HUES64 (cell line): ENCODE results near the gene PARVB.

ENCODE experiments used
- H3K27ac ChIP-seq: 2 replicates; pipeline ENCODE4 v1.7.0; 2013; ENCODE audit warnings: low read depth, low read length, inconsistent platforms
- H3K27me3 ChIP-seq: 2 replicates; pipeline ENCODE4 v1.6.1; 2013; ENCODE audit warnings: mild to moderate bottlenecking, low read length; ENCODE audit not compliant: insufficient read depth
- H3K36me3 ChIP-seq: 2 replicates; pipeline ENCODE4 v1.6.1; 2013; ENCODE audit warnings: mild to moderate bottlenecking, low read length; ENCODE audit not compliant: insufficient read depth
- H3K4me1 ChIP-seq: 2 replicates; pipeline ENCODE4 v1.6.1; 2013; ENCODE audit warnings: mild to moderate bottlenecking, low read length, moderate library complexity; ENCODE audit not compliant: insufficient read depth
- H3K4me3 ChIP-seq: 2 replicates; pipeline ENCODE4 v1.5.1; 2013; ENCODE audit warnings: mild to moderate bottlenecking, low read length, moderate library complexity
- H3K9ac ChIP-seq: 2 replicates; pipeline ENCODE4 v1.6.1; 2013; ENCODE audit warnings: mild to moderate bottlenecking, low read depth, low read length
- H3K9me3 ChIP-seq: 2 replicates; pipeline ENCODE4 v1.6.1; 2013; ENCODE audit warnings: low read depth, low read length; ENCODE audit not compliant: insufficient read depth
- WGBS: fragments of 150-250, 120-280 bp; methylation state at CpG from one replicate; pipeline ENCODE4 v1.1.7; 2013; ENCODE audit warnings: missing lambda C conversion rate; 5-methylcytosine and 5-hydroxymethylcytosine counted together

Gene PARVB

GRCh38 chr22:44213489-44214043 is 189.5 kb downstream of the PARVB start:
- H3K27me3 ChIP-seq, result no peaks in the 10 kb centered on the region
- no peak overlapping the region for H3K27ac ChIP-seq
- 74% methylated on average over 3 of the region's 3 CpGs for WGBS
- peaks cover 3% of the 10 kb centered on the region; the same call in 1 of the 2 replicates for H3K9me3 ChIP-seq
- no peak overlapping the region for H3K4me3 ChIP-seq
- H3K9ac ChIP-seq, result no peak overlapping the region
- H3K4me1 ChIP-seq, result no peaks in the 10 kb centered on the region
- H3K36me3 ChIP-seq, result no peaks in the 10 kb centered on the region

DNA sequence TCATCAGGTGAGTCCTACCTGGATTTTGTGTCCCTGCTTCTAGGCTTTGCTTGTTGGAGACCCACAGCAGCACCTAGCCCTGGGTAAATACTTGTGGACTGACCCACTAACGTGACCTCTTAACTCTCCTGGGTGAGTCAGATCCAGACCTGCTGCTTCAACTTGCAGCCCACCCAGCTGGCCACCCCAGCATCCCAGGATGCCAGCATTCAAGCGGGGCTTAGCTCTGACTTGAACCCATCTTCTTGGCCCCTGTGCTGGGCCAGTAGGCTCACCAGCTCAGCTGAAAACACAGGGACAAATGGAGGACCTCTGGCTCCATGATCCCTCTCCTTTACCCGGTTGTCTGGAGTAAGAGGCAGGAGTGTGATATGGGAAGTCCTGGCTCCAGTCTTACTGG is 190.1 kb downstream of the PARVB start:
- no peaks in the 10 kb centered on the region for H3K4me1 ChIP-seq
- H3K9me3 ChIP-seq, result peaks cover 3% of the 10 kb centered on the region; the same call in 1 of the 2 replicates
- no peaks in the 10 kb centered on the region for H3K27me3 ChIP-seq
- 96% methylated on average over 3 of the region's 3 CpGs for WGBS
- no peak overlapping the region for H3K4me3 ChIP-seq
- H3K27ac ChIP-seq, result no peak overlapping the region
- no peak overlapping the region for H3K9ac ChIP-seq
- no peaks in the 10 kb centered on the region for H3K36me3 ChIP-seq

DNA sequence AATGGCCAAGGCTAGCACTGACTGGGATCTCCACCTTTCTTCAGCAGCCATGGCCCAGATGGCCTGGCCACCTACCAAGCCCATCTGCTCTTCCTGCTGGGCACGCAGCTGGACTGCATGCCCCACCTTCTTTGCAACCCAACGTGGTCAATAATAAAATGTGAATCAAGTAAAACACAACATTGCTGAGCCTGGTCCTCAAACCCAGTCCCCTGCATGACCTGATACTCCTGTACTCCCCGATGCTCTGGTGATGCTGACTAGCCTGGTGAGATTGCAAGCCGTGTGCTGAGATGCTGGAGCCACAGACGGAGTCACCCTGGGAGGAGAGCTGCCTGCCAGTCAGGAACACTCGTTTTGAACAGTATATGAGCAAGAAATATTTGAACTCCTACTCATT is 190.7 kb downstream of the PARVB start:
- WGBS, result 84% methylated on average over 6 of the region's 6 CpGs

GRCh38 chr22:44215287-44215686 is 191.2 kb downstream of the PARVB start:
- Histone ChIP-seq H3K36me3 (no peaks in the 10 kb centered on the region), H3K9ac (no peak overlapping the region), H3K9me3 (no peaks in the 10 kb centered on the region), H3K27me3 (no peaks in the 10 kb centered on the region), H3K4me1 (no peaks in the 10 kb centered on the region), H3K27ac (no peak overlapping the region), H3K4me3 (no peak overlapping the region)
- WGBS, result 85% methylated on average over 3 of the region's 4 CpGs

More for the DNA sequence above, 190.7 kb downstream of the PARVB start:
- no peak overlapping the region for H3K4me3 ChIP-seq
- H3K9ac ChIP-seq, result no peak overlapping the region
- no peaks in the 10 kb centered on the region for H3K36me3 ChIP-seq
- peaks cover 3% of the 10 kb centered on the region; the same call in 1 of the 2 replicates for H3K9me3 ChIP-seq
- H3K27ac ChIP-seq, result no peak overlapping the region
- no peaks in the 10 kb centered on the region for H3K27me3 ChIP-seq
- H3K4me1 ChIP-seq, result no peaks in the 10 kb centered on the region

DNA sequence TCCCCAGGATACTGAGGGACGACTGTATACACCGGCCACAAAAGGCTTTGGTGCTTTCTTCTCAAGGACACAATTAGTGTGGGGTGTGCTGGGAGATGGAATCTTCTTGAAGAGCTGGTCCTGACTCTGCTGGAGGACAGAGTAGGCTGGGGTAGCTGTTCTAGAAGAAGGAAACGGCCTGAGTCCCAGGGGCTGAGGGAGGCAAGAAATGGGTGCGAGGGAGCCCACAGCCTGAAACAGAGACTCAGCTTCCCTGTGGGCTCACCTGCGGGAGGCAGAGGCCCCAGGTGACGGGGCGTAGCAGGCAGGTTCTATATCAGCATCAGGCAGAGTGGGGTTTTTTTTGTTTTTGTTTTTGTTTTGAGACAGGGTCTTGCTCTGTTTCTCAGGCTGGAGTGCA is 193.2 kb downstream of the PARVB start:
- Histone ChIP-seq H3K9ac (no peak overlapping the region), H3K4me3 (no peak overlapping the region), H3K27me3 (no peaks in the 10 kb centered on the region), H3K9me3 (peaks cover 8% of the 10 kb centered on the region; the same call in 1 of the 2 replicates), H3K36me3 (no peaks in the 10 kb centered on the region), H3K27ac (no peak overlapping the region), H3K4me1 (no peaks in the 10 kb centered on the region)
- WGBS, result 83% methylated on average over 7 of the region's 7 CpGs

DNA sequence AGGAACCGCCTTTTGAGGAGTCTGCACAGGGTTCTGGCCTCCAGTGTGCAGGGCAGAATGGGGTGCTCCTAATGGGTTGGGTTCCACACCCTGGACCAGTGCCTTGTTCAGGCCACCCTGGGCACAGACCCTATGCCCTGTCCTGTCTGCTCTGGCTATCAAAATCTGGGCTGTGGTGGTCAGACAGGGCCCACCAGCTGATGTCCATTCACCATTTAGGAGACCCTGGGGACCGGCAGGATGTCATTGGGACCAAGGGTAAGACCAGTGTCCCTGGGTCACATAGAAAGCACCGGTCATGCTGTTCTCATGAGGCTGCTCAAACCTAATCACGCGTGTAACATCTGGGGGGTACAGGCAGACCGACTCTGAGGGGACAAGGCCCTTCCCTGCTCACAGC is 194.0 kb downstream of the PARVB start:
- H3K27ac ChIP-seq, result no peak overlapping the region
- no peak overlapping the region for H3K9ac ChIP-seq
- H3K9me3 ChIP-seq, result peaks cover 8% of the 10 kb centered on the region; the same call in 1 of the 2 replicates
- H3K27me3 ChIP-seq, result no peaks in the 10 kb centered on the region
- no peaks in the 10 kb centered on the region for H3K4me1 ChIP-seq
- H3K36me3 ChIP-seq, result no peaks in the 10 kb centered on the region
- WGBS, result 94% methylated on average over 6 of the region's 6 CpGs
- no peak overlapping the region for H3K4me3 ChIP-seq

- 93% methylated on average over 20 of the region's 21 CpGs for WGBS
These were observed 195.2 kb downstream of the PARVB start for GRCh38 chr22:44219101-44219870.

GRCh38 chr22:44220727-44221680 is 196.9 kb downstream of the PARVB start:
- H3K36me3 ChIP-seq, result no peaks in the 10 kb centered on the region
- WGBS, result 88% methylated on average over 23 of the region's 23 CpGs
- no peak overlapping the region for H3K9ac ChIP-seq

More at GRCh38 chr22:44219101-44219870, 195.2 kb downstream of the PARVB start:
- no peak overlapping the region for H3K27ac ChIP-seq
- no peak overlapping the region for H3K9ac ChIP-seq
- no peaks in the 10 kb centered on the region for H3K36me3 ChIP-seq
- H3K4me3 ChIP-seq, result no peak overlapping the region
- peaks cover 8% of the 10 kb centered on the region; the same call in 1 of the 2 replicates for H3K9me3 ChIP-seq
- H3K27me3 ChIP-seq, result no peaks in the 10 kb centered on the region
- no peaks in the 10 kb centered on the region for H3K4me1 ChIP-seq

DNA sequence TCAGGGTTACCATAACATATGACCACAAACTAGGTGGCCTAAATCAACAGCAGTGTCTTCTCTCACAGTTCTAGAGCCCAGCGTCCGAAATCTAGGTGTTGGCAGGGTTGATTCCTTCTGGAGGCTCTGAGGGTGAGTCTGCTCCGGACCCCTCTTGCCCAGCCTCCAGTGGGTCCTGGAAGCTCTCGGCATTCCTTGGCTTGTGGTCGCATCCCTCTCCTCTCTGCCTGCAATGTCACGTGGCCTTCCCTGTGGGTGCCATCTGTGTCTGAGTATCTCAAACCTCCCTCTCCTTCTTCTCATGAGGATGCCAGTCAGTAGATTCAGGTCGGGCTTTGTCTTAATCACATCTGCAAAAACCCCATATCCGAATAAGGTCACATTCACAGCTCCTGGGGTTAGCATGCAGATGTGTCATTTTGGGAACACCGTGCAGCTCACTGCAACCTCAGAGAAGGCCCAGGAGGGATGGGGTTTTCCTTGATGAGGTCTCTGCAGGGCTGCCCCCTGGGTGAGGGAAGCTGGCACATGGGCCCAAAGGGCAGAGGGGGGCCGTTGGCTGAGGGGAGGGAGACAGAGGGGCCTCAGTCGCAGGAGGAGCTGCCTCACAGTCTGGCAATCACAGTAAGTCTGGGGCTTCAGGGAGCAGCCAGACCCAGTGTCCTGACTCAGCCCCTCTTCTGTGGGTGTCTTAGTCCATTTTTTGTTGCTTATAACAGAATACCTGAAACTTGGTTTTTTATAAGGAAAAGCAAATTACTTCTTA is 197.8 kb downstream of the PARVB start:
- Histone ChIP-seq H3K9me3 (peaks cover 8% of the 10 kb centered on the region; the same call in 1 of the 2 replicates), H3K27ac (no peak overlapping the region), H3K27me3 (no peaks in the 10 kb centered on the region), H3K9ac (no peak overlapping the region), H3K36me3 (no peaks in the 10 kb centered on the region), H3K4me3 (no peak overlapping the region), H3K4me1 (no peaks in the 10 kb centered on the region)
- WGBS, result 96% methylated on average over 11 of the region's 11 CpGs

More at GRCh38 chr22:44220727-44221680, 196.9 kb downstream of the PARVB start:
- Histone ChIP-seq H3K4me3 (no peak overlapping the region), H3K9me3 (peaks cover 8% of the 10 kb centered on the region; the same call in 1 of the 2 replicates), H3K27ac (no peak overlapping the region), H3K4me1 (no peaks in the 10 kb centered on the region), H3K27me3 (no peaks in the 10 kb centered on the region)
